Subcutaneous abdominal adipose tissue (tissue), 5 donors: ENCODE data around the gene SHQ1.
A peak's percentile ranks its signal among the peaks of the same experiment; 100 is the strongest.

ENCODE experiments used
- H3K27ac ChIP-seq: one replicate; pipeline ENCODE4 v1.7.0; 2013; ENCODE audit warnings: low read depth, mild to moderate bottlenecking, inconsistent platforms, low read length, moderate library complexity
- H3K27me3 ChIP-seq, 5 donors: one replicate each; pipeline ENCODE4 v1.7.0; 2013; ENCODE audit warnings: low read length in 5 of 5, inconsistent platforms in 1 of 5; ENCODE audit not compliant: control insufficient read depth in 5 of 5, insufficient read depth in 4 of 5
- H3K36me3 ChIP-seq, 5 donors: one replicate each; pipeline ENCODE4 v1.7.0; 2013; ENCODE audit warnings: low read length in 5 of 5; ENCODE audit not compliant: control insufficient read depth in 5 of 5, insufficient read depth in 5 of 5
- H3K4me1 ChIP-seq, 5 donors: one replicate each; pipeline ENCODE4 v1.7.0; 2013; ENCODE audit warnings: low read length in 5 of 5, mild to moderate bottlenecking in 3 of 5, moderate library complexity in 1 of 5; ENCODE audit not compliant: control insufficient read depth in 5 of 5, insufficient read depth in 5 of 5
- H3K4me3 ChIP-seq, 5 donors: one replicate each; pipeline ENCODE4 v1.7.0; 2013; ENCODE audit warnings: low read length in 5 of 5, low read depth in 1 of 5
- H3K9ac ChIP-seq, 5 donors: one replicate each; pipeline ENCODE4 v1.7.0; 2013; ENCODE audit warnings: low read length in 5 of 5, mild to moderate bottlenecking in 4 of 5, moderate library complexity in 3 of 5
- H3K9me3 ChIP-seq, 5 donors: one replicate each; pipeline ENCODE4 v1.7.0; 2013; ENCODE audit warnings: low read length in 5 of 5; ENCODE audit not compliant: control insufficient read depth in 5 of 5
- donor health status: healthy.
- donor health status: healthy.
- donor health status: healthy.
- donor health status: healthy.
- donor health status: healthy.

SHQ1 gene

DNA sequence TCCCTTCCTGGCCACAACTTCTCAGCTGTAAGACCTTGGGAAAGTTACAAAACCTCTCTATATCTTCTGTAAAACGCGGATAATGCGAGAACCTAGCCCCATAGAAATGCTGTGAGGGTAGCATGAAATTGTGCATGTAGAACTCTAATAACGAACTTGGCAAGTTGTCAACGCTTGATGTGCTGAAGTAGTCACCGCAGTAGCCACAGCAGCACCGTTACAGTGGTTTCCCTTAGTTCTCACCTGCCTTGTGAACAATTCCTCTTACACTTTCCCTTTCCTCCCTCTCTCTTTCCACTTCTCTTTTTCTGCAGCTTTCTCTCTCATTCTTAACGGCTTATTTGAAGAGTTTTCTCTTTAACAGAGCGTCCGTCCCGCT is 447 bp upstream of the SHQ1 start:
- Histone ChIP-seq H3K4me1 (peaks cover 2 to 26% (median 24%) of the 10 kb centered on the region in 5 donors), H3K27me3 (no peaks in the 10 kb centered on the region), H3K4me3 (peak overlapping the region; percentile 81 to 99 (median 98)), H3K36me3 (no peaks in the 10 kb centered on the region), H3K27ac (no peak overlapping the region), H3K9ac (peak overlapping the region; percentile 34 to 91 (median 69)), H3K9me3 (no peaks in the 10 kb centered on the region)

DNA sequence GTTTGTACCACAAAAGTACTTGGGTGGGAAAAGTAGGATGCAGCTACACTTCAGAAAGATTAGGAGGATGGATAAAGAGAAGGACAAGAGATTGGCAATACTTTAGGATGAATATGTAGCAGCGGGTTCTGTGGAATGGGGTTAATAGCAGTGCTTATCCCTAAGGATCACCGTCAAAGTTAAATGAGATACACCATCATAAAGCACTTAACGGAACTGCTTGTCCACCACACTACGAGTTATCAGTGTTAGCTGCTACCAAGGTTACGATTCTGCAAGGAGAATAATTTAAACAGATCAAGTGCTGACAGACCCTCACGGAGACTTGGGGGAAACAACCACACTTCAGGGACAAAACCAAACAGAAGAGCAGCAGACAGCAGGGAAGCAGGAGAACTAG is 963 bp downstream of the SHQ1 start:
- Histone ChIP-seq H3K9ac (peak overlapping the region; percentile 50 to 92 (median 86)), H3K4me1 (peaks cover 2 to 26% (median 24%) of the 10 kb centered on the region in 5 donors), H3K9me3 (no peaks in the 10 kb centered on the region), H3K4me3 (peak overlapping the region; percentile 97 to 99 (median 98)), H3K36me3 (no peaks in the 10 kb centered on the region), H3K27me3 (no peaks in the 10 kb centered on the region), H3K27ac (peak overlapping the region; percentile 88)

DNA sequence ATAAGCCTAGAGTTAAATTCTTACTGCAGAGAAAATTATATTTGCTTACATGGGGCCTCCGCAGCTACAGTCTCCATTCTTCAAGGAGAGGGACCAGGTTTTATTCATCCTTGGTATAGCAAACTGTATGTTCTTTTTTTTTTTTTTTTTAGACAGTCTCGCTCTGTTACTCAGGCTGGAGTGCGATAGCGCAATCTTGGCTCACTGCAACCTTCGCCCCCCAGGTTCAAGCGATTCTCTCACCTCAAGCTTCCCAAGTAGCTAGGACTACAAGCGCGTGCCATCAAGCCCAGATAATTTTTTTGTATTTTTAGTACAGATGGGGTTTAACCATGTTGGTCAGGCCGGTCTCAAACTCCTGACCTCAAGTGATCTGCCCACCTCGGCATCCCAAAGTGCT is 2.1 kb downstream of the SHQ1 start:
- H3K36me3 ChIP-seq = peaks cover 4 to 11% (median 7%) of the 10 kb centered on the region in 5 donors
- no peak overlapping the region for H3K9ac ChIP-seq
- H3K27me3 ChIP-seq = no peaks in the 10 kb centered on the region
- peaks cover 2 to 26% (median 24%) of the 10 kb centered on the region in 5 donors for H3K4me1 ChIP-seq
- no peak overlapping the region for H3K27ac ChIP-seq
- no peaks in the 10 kb centered on the region for H3K9me3 ChIP-seq
- no peak overlapping the region for H3K4me3 ChIP-seq

DNA sequence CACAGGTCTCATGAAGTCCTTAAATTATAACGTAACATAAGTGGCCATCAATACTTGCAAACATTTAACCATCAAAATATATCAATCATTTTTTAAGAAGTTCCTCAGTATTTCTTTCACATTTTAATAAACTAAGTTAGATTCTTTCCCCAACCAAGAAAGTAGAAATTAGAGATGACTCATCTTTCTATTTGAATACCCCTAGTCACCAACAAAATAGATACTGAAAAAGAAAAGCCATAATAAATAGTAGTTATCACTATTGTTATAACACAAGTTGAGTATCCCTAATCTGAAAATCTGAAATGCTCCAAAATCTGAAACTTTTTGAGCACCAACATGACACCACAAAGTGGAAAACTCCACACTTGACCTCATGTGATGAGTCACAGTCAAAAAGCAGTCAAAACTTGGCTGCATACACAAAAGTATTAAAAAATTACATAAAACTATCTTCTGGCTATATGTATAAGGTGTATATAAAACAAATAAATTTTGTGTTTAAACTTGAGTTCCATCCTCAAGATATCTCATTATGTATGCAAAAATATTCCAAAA is 3.7 kb downstream of the SHQ1 start:
- no peak overlapping the region for H3K4me3 ChIP-seq
- no peaks in the 10 kb centered on the region for H3K27me3 ChIP-seq
- peaks cover 2 to 25% (median 24%) of the 10 kb centered on the region in 5 donors for H3K4me1 ChIP-seq

DNA sequence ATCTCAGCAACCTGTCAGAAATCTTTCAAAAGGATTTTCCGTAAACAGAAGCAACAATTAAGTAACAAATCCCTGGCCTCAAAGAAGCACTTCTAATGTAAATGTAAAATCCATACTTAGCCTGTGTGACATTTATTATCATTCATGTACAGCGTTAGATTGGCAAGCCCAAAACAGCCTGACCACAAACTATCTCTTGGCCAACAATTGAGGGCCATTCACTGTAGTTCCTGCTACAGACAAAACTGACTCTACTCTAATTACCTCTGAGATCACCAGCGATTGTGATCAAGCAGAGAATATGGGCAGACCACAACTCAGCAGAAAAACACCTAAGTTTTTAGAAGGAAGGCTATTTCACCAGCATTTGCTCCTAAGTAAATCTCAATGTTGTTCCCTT is 9.2 kb downstream of the SHQ1 start:
- Histone ChIP-seq H3K9me3 (no peaks in the 10 kb centered on the region), H3K27me3 (no peaks in the 10 kb centered on the region), H3K4me1 (peaks cover 0 to 12% (median 4%) of the 10 kb centered on the region in 5 donors), H3K4me3 (no peak overlapping the region), H3K9ac (no peak overlapping the region), H3K36me3 (peaks cover 15 to 36% (median 18%) of the 10 kb centered on the region in 5 donors), H3K27ac (no peak overlapping the region)

More for the DNA sequence above, 3.7 kb downstream of the SHQ1 start:
- Histone ChIP-seq H3K36me3 (peaks cover 9 to 22% (median 14%) of the 10 kb centered on the region in 5 donors), H3K9me3 (no peaks in the 10 kb centered on the region), H3K27ac (no peak overlapping the region), H3K9ac (no peak overlapping the region)

DNA sequence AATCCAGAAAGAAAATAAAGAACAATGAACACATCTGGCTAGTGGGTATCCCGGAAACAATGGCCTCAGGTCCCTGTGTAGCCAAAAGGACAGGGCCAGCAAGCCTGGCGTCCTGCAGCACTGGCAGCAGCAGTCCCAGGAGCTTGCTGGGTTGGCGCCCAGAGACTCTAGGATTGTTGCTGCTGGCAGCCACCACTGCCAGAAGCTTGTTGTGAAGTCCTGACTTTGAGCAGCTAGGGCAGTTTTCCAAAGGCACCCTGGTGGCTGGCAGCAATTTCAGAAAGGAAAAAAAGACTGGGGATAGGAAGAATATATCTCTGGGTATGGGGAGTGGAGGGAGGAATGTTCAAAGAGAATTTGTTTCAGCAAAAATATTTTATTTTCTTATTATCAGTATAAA is 11.3 kb downstream of the SHQ1 start:
- Histone ChIP-seq H3K4me3 (no peak overlapping the region), H3K4me1 (peaks cover 0 to 12% (median 4%) of the 10 kb centered on the region in 5 donors), H3K36me3 (peaks cover 18 to 45% (median 22%) of the 10 kb centered on the region in 5 donors), H3K27me3 (no peaks in the 10 kb centered on the region), H3K27ac (no peak overlapping the region), H3K9ac (no peak overlapping the region), H3K9me3 (no peaks in the 10 kb centered on the region)

DNA sequence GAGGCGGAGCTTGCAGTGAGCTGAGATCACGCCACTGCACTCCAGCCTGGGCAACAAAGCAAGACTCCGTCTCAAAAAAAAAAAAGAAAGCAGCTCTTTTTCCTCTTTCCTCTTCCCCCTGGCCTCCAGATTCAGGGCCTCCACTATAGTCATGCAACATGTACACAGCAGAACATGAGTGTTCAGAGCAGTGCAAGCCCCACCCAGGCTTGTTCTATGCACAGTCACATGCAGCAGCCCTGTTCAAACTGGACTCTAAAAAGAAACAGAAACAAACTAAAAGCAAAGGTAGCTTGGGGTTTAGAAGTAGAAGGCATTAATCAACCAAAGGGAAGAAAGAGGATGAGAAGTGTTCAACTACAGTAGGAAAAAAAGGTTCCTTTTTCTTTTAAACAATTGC is 11.8 kb downstream of the SHQ1 start:
- H3K36me3 ChIP-seq = peaks cover 13 to 40% (median 25%) of the 10 kb centered on the region in 5 donors
- no peak overlapping the region for H3K4me3 ChIP-seq
- H3K4me1 ChIP-seq = peaks cover 0 to 12% (median 4%) of the 10 kb centered on the region in 5 donors
- no peaks in the 10 kb centered on the region for H3K9me3 ChIP-seq
- no peak overlapping the region for H3K27ac ChIP-seq
- no peaks in the 10 kb centered on the region for H3K27me3 ChIP-seq
- H3K9ac ChIP-seq = no peak overlapping the region

DNA sequence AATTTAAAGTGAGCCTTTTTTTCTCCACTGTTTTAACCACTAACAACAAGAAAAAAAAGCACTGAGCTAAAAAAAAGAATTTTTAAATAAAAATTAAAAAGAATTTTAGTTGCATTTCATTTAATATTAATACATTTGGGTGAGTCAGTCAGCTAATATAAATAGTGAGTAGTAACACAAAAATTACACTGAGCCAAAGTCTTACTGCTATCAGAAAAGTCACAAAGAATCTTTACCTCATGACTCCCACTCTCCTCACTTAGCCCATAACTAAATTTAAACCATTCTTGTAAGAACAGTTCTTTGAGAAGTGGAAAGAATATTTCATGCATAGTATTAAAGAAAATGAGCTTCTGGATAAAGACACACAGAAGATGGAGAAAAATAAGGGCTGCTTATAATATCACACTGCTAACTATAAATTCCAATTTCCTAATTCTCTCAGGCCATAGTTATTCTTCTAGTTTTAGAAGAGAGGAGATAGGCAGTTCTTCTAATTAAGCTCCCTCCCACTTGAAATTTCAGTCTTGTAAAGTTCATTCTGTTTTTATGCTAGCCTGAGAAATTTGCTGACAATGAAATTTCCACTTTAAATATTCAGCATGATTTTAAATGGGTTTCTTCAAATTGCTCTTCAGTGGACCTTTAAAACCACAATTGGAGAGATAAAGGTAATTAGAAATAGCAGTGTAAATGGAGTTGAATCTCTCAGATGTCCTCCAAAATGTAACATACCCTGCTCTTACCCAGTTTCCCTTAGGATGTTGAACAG is 17.6 kb downstream of the SHQ1 start:
- no peak overlapping the region for H3K4me3 ChIP-seq
- H3K9ac ChIP-seq = no peak overlapping the region
- H3K36me3 ChIP-seq = peaks cover 2 to 24% (median 10%) of the 10 kb centered on the region in 5 donors
- H3K4me1 ChIP-seq = peaks cover 0 to 6% (median 4%) of the 10 kb centered on the region in 5 donors
- H3K9me3 ChIP-seq = no peaks in the 10 kb centered on the region
- H3K27ac ChIP-seq = no peak overlapping the region
- no peaks in the 10 kb centered on the region for H3K27me3 ChIP-seq

DNA sequence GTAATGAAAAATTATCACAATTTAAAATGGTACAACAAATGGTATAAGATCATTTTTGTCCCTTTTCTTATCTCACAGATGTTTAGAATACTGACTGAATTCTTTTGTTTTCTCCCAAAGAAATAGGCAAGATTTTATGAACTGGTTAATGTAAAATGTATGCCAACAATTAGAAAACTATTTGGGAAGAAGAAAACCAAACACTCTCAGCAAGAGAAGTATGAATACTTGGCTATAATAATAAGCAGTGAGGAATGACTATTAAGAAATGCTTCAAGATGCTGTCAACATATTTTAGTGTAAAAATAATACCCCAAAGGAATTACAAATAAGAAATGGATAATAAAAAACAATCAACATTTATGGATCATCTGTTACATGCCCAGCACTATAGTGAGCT is 18.5 kb downstream of the SHQ1 start:
- Histone ChIP-seq H3K4me1 (no peaks in the 10 kb centered on the region), H3K4me3 (no peak overlapping the region), H3K27ac (no peak overlapping the region), H3K9ac (no peak overlapping the region), H3K36me3 (peaks cover 2 to 17% (median 10%) of the 10 kb centered on the region in 5 donors), H3K9me3 (no peaks in the 10 kb centered on the region), H3K27me3 (no peaks in the 10 kb centered on the region)

DNA sequence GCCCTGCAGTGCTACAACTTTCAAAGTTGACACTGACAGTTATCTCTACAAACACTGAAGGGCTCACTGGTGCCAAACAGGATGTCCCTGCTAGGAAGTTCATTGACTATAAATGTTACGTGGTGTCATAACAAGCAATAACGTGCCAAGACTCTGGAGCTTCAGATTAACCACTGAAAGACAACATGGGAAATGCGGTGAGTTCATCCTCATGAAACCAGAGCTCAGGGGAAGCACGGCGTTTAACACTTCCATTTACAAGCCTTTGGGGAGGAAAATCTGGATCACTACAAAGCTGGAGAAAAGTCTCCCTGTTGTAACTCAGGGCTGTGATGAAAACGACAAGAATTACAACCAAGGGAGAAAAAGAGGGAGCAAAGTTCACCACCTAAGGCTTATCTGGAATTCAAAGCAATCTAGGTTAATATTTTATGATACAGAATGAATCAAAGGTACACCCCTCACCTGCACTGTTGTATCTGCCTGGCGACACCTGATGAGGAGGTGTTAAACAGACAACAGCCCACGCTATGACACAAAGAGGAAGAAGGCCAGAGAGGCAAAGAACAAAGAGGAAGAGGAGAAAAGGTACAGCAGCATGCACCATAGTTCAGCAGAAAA is 27.0 kb downstream of the SHQ1 start:
- Histone ChIP-seq H3K36me3 (peaks cover 0 to 12% (median 4%) of the 10 kb centered on the region in 5 donors), H3K27ac (peak overlapping the region; percentile 22), H3K27me3 (no peaks in the 10 kb centered on the region), H3K4me1 (peaks cover 10 to 27% (median 23%) of the 10 kb centered on the region in 5 donors), H3K9me3 (no peaks in the 10 kb centered on the region), H3K9ac (no peak overlapping the region), H3K4me3 (no peak overlapping the region)
